Measurements from ENCODE around the gene MXD3.
"Not testable (repeated sequence)": the region's sequence is repeated elsewhere in the genome, so short reads cannot be mapped to it uniquely, and the experiment has no call there.

The MXD3 gene, protein sequence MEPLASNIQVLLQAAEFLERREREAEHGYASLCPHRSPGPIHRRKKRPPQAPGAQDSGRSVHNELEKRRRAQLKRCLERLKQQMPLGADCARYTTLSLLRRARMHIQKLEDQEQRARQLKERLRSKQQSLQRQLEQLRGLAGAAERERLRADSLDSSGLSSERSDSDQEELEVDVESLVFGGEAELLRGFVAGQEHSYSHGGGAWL
- total RNA-seq, result 6.5 to 7.5 reads per million in 2 donors

- DNase-seq, result peak; percentile 89 to 98 (median 94)
These were observed at the start of gene MXD3 for GRCh38 chr5:177311723-177312648. Gene MXD3, minus strand, starts transcription at chr5:177311898. Its CDS starts 68 bp downstream, at chr5:177311830.

GRCh38 chr5:177360740-177361139, 49.0 kb upstream of the MXD3 start:
- DNase-seq, result not testable (repeated sequence)

DNA sequence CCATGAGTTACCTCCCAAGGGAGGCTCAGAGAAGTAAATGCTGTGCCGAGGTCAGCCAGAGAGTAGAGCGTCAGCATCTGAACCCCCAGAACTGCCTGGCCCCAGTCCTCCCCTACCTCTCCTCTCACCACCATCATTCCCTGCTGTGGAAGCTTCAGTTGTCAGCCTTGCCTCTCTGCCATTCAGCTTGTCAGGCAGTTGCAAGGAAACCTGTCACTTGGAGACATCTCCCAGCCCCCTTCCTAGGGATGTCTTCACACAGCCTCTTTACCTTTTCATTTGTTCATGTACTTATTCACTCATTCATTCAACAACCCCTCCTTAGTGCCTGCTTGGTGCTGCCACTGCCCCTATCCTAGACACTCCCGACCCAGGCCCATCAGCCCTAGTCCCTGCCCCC, 48.2 kb upstream of the MXD3 start:
- no peak for DNase-seq

DNA sequence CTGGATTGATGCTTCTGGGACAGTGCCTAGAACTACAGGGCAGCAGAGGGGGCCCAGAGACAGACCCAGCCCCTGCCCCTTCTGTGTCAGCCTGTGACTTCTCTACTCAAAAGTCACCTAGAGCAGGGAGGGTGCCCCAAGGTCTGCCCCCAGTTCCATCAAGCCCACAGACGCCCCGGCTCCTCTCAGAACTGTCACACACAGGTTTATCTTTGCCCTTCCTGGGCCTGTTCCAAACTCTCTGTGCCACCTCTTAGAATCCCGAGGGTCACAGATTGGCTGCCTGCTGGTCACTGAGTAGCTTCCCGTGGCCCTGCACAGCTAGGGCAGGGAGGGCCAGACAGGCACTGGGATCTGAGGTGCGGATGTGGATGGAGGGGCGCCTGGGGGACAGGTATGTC, 47.8 kb upstream of the MXD3 start:
- DNase-seq, result no peak

DNA sequence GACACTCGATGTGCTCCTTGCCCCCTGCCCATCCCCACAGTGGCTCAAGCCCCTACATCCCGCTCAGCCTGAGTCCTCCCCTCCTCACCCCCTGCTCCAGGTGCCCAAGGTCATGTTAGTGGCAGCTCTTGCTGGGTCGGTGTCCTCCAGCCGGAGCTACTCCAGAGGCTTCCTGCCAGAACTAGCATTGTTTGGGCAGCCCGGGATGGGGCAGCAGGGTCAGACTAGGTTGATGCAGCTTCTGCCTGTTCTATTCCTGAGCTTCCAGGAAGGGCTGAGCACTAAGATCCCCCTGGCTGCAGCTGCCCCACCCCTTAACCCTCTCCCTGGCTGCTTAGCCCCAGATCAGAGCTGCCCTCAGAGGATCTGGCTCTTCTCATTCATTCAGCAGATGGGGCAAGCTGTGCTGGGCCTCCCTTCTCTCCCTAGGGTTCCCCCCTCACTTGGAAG, 46.7 kb upstream of the MXD3 start:
- no peak for DNase-seq

GRCh38 chr5:177357459-177358351, 46.0 kb upstream of the MXD3 start, which contains the start of gene RGS14:
Gene RGS14, plus strand, starts transcription at chr5:177357924. Its CDS starts 101 bp downstream, at chr5:177358025.
- DNase-seq, result peak; percentile 25 to 96 (median 57)

DNA sequence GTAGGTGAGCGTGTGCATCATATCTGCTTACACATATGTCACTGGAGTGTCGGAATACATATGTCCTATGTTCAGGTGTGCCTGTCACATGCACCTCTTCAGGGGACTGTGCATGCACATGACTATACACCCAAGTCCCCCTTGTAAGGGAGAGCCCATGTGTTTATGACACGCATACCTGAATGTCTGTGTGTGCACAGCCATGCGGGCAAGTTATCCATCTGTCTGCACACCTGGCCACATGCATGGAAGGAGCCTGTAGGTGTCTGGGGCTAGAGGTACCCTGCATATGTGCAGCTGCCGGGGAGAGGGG, 45.4 kb upstream of the MXD3 start:
- DNase-seq, result no peak

GRCh38 chr5:177356746-177357145, 45.0 kb upstream of the MXD3 start:
- DNase-seq, result no peak

DNA sequence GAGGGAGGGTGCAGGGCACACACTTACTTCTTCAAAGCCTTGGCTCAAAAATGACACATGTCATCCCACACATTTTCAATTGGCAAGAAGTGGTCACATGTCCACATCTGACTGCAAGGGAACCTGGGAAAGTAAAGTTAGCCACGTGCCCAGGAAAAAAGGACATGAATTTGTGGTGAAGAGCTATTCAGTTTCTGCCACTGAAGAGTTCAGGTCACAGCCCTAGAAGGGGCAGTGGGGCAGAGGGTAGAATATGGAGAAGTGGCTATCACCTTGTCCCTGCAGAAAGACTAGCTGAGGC, 44.1 kb upstream of the MXD3 start:
- no peak for DNase-seq

DNA sequence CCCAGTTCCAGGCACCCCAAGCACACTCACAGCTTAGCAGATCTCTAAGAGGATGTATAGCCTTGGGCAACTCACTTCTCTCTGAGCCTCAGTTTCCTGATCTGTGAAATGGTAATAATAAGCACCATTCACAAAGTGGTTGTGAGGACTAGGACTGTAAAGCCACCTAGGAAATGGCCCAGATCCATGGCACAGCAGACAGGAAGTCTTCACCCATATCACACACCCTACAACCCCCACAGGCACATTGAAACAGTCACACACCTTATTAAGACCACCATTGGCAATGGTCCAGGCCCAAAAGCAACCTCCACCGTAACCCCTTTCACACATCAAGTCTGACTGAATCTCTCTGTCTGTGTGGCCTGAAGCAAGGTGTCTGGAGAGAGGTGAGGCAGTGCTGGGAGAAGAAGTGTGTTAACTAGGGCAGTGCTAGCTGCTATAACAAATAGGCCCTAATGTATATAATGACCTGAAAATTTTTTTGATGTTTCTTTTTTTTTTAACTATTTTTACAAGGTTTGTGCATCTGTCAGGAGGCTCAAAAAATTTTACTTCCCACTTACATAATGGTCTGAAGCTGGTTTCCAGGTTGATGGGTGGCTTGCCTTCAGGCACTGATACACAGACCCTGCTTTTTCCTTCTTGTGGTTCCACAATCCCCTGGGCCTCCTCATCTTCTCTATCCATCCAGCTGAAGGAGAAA, 43.6 kb upstream of the MXD3 start:
- no peak for DNase-seq

DNA sequence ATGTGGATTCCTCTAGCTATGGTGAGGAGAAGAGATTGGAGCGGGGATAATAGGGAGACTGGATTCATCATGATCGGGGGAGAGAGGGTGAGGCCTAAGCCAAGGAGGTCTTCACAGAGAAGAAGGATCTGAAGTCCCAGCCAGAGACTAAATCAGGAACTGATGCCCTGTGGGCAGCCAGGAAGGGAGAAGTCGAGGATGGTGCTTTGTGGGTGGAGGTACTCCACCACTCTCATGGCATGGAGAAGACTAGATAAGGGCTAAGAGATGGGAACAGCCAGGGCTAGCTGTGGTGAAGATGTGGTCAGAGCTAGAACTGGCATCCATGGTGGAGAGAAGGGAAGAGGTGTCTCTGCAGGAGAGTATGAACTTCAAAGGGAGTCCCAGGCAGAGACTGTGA, 43.0 kb upstream of the MXD3 start:
- no peak for DNase-seq

GRCh38 chr5:177354256-177354655, 42.6 kb upstream of the MXD3 start:
- DNase-seq, result no peak

DNA sequence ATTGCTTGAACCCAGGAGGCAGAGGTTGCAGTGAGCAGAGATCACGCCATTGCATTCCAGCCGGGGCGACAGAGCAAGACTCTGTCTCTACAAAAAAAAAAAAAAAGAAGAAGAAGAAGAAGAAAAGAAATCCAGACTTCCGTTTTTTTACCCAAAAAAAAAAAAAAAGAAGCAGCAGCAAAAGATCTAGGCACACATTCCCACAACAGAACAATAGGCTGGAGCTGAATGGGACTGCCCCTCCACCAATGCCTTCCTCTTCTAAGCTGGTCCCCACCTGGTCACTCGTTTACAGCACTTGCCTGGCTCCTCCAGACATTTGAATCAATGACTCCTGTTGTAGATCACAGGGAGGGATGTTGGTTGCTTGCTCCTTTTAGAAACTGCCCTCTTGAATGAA, 41.4 kb upstream of the MXD3 start:
- DNase-seq, result no peak

DNA sequence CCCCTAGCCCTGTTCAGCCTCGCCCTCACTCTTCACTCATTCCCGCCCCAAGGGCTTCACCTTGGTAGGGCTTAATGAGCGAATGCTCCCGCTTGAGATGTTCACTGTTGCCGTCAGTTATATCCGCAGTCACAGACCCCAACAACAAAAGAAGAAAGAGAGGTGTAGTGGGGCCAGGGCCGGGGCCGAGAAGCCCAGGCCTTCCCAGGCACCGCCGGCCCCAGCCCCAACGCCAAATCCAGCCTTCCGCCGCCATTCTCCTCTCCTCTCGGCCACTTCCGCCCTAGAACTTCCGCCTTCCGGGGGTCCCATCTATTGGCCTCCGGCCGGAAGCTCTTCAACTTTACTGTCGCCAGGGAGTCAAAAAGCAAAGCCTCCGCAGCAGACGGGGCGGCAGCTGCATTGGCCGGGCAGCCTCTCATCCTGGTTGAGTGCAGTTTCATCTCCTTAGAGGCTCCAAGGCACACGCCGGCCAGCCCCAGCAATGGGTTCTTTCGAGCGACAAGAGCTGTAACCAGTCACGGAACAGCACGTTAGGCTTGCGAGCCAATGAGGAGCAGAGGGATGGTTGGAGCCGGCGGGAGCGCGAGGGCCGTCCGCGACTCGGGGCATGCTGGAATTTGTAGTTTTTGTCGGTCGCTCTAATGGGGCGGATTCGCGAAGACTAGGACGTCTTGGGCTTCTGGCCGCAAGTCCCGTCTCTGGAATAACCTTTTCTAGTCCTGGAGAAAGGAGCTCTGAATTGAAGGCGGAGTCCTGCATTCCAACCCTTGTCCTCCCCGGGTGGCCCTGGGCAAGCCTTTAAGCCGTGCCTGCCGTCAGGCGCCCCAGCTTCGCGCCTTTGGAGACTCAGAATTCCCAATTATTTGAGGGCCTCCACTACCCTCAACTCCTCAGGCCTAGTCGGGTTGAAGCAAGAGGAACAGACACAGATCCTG, 40.0 kb upstream of the MXD3 start, which contains the start of gene LMAN2:
Gene LMAN2, minus strand, starts transcription at position 277 of the 938 bp plus-strand sequence. Its CDS starts 21 bp downstream, at position 256.
- peak; percentile 74 to 98 (median 87) for DNase-seq

- peak in 1 of 5 experiments; percentile 41 for DNase-seq
These were observed 39.2 kb upstream of the MXD3 start for GRCh38 chr5:177350776-177351391.

DNA sequence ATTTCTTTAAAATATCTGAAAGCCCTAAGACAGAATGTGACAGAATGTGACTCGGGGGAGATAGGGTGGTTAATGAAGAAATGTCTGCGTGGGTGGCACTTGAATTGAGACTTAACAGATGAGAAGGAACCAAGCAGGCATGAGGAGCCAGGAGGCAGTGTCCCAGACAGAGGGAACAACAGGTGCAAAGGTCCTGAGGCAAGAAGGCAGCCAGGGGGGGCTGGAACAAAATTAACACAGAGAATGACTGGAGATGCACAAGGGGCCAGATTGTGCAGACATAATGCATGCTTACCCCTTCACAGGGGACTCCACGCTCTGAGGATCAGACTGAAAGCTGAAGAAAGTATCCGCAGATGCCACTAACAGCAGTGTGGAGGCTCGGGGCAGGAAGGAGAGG, 38.1 kb upstream of the MXD3 start:
- DNase-seq, result no peak

DNA sequence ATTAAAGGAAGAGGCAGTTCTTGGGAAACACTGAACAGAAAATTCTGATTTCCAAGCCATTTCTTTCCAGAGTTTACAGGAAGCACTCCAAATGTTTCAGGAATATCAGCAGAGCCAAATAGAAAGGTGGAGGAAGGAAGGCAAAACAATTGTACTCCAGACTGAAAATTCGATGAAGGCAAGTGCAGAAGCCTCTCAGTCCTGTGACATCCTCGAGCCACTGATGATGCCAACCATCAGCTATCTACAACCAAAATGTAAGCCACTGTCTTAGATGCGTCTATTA, 37.6 kb upstream of the MXD3 start:
- DNase-seq, result no peak

GRCh38 chr5:177347699-177348098, 36.0 kb upstream of the MXD3 start:
- DNase-seq, result no peak

DNA sequence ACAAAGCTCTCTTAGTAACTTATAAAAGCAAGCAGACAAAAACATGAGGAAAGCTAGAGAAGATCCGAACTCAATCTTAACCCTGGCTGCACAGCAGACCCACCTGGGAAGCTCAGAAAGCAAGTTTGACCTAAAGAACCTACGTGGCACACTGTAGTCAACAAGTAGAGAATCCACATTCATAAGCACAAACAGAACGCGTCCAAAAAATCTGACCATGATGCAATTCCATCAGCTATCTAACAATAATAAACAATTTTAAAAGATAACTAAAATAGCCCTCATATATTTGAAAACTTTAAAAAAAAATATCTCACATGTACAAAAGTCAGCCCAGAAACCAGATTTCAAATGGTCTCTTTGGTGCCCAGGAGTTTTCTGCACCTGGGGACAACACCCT, 35.1 kb upstream of the MXD3 start:
- no peak for DNase-seq

DNA sequence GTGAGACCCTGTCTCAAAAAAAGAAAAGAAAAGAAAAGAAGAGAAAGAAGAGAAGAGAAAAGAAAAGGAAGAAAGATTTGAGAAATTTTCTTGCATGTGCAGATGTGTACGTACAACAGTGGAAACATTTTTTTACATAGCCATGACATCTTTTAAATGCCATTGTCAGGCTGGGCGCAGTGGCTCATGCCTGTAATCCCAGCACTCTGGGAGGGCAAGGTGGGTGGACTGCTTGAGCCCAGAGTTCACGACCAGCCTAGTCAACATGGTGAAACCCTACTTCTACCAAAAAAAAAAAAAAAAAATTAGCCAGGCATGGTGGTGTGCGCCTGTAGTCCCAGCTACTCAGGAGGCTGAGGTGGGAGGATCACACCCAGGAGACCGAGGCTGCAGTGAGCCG, 33.2 kb upstream of the MXD3 start:
- DNase-seq, result no peak

DNA sequence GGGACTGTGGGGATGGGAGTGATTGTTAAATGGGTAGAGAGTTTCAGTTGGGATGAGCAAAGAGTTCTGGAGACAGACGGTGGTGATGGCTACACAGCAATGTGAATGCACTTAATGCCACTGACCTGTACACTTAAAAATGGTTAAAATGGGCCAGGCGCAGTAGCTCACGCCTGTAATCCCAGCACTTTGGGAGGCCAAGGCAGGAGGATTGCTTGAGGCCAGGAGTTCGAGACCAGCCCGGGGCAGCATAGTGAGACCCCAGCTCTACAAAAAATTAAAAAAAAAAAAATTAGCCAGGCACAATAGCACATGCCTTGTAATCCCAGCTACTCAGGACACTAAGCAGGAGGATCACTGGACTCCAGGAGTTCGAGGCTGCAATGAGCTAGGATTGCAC, 32.1 kb upstream of the MXD3 start:
- DNase-seq, result no peak
